ENCODE measurements around the gene HOOK2.

GRCh38 chr19:12751635-12752034 lies 23.7 kb downstream of the HOOK2 start, which contains the start of gene BEST2:
- no peak for TF ChIP-seq CTCF (IDR thresholded peaks at IDR 0.05; ENCODE audit: poor library complexity, severe bottlenecking)
- no peak for TF ChIP-seq SMC3 (conservative IDR thresholded peaks at IDR 0.05; ENCODE audit: poor library complexity)

Measured in neural cell (in vitro differentiated cells).